HG03066 (cell line): ENCODE measurements around the gene SLC28A1.
"Not testable (repeated sequence)": the region's sequence is repeated elsewhere in the genome, so short reads cannot be mapped to it uniquely, and the experiment has no call there.

Experiments
- ATAC-seq: cut with Tn5 transposase; IDR thresholded peaks from one replicate; pipeline ENCODE4 v1.9.1; 2021; ENCODE audit warnings: low read depth; ENCODE audit not compliant: unreplicated experiment

SLC28A1 gene

DNA sequence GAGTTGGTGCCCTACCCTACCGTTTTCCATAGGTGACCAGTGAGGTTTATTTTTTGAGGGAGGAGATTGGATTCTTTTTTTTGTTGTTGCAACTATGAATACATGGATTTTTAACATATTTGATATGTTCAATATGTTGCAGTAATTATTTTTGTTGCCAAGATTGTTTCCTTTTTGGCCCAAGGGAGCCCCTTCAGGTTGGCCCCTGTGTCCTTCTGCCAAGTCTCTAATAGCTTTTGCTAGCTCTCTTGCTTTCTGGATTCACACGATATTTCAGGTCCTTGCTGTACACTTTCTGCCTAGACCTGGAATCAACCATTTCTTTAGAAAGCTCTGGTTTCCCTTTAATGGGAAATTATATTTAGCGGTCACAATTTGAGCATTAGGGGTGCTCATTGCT, 22.7 kb upstream of the SLC28A1 start:
- ATAC-seq: no peak

DNA sequence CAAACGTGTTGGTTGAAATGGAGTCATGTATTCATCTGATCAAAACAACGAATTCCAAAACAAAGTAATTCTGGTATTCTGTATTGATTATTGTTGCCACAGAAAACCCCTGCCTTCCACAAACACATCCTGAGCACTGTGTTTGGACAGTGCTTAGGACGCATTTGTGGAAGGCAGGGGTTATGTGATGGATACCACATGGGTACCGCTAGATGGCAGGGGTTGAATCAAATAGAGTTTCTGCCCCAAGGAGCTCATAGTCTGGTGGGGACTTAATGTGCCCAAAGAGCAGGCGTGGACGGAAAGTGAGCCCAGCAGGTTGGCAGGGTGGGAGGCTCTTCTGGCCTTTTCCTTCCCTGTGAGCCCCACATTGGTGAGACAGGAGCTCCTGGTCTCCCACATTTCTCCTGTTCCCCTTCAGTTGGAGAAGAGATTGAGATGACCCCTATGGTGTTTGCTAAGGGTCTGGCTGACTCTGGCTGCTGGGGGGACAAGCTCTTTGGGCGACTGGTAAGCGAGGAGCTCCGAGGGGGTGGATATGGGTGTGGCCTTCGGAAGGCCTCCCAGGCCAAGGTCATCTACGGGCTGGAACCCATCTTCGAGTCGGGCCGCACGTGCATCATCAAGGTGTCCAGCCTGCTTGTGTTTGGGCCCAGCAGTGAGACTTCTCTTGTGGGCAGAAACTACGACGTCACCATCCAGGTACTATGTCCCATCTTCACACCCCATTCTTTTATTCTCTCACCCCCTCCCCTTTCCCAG, 22.1 kb upstream of the SLC28A1 start:
- no peak for ATAC-seq

DNA sequence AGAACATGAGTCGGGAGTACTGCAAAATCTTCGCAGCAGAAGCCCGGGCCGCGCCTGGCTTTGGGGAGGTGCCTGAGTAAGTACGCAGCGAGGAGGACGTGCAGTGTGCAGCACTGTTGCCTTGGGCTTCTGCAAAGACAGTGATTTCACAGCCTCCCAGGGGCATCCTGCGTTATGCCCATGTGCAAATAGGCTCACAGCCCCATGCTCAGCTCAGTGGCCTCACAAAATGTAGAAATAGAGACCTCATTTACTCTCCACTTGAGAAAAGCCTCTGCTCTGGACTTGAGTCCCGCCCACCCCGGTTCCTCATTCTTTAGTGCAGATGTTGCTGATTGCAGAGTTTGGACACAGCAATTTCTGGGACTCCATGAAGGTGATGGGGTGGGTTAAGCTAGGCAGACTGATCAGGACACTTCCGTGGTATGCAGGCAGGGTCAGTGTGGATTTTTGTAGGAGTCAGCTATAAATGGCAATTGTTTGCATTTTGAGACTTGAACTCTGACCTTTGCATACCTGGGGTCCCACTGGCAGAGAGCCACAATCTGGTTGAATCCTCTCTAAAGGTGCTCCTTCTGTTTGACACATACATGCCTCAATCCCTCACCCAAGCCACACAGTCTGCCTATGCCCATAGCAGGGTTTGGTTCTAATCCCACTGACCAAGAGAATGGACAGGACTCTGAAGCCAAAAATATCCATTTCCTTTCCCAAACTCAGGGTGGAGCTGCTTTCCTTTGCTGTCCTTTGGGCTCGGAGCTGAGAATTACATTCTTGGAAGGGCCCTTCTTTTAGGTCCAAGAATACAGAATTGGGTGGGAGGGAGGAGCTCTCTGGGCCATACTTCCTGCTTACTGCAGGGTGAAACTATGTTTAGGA, 20.7 kb upstream of the SLC28A1 start:
- no peak for ATAC-seq

DNA sequence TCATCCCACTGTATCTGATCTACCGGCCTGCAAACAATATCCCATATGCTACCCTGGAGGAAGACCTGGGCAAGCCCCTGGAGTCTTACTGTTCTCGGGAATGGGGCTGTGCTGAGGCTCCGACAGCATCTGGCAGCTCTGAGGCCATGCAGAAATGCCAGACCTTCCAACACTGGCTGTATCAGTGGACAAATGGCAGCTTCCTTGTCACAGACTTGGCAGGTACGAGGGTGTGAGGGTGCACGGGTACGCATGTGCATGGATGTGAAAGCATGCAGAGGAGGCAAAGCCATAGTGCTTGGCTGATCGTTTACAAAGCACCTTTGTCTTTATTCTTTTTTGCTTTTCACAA, 20.0 kb upstream of the SLC28A1 start:
- ATAC-seq: no peak

DNA sequence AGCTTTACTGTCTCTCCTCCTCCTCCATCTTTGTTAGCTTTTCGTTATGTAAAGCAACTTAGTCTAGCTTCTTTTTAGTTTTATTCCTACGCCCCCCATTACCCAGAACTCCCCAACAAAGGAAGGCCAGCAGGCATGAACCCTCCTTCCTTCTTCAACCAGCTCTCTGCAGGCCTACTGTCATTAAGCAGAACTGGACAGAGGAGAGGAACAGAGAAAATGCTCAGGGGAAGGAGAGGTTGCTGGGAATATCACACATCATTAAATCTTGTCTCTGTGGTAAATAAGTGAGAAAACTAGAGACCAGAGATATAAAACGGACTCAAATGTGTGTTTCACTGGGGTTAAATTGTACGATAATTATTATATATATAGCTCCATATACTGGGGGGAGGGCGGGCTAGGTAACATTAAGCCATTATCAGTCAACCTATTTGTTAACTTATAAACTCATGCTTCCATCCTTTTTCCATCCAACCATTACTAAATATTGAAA, 19.3 kb upstream of the SLC28A1 start:
- ATAC-seq: no peak

DNA sequence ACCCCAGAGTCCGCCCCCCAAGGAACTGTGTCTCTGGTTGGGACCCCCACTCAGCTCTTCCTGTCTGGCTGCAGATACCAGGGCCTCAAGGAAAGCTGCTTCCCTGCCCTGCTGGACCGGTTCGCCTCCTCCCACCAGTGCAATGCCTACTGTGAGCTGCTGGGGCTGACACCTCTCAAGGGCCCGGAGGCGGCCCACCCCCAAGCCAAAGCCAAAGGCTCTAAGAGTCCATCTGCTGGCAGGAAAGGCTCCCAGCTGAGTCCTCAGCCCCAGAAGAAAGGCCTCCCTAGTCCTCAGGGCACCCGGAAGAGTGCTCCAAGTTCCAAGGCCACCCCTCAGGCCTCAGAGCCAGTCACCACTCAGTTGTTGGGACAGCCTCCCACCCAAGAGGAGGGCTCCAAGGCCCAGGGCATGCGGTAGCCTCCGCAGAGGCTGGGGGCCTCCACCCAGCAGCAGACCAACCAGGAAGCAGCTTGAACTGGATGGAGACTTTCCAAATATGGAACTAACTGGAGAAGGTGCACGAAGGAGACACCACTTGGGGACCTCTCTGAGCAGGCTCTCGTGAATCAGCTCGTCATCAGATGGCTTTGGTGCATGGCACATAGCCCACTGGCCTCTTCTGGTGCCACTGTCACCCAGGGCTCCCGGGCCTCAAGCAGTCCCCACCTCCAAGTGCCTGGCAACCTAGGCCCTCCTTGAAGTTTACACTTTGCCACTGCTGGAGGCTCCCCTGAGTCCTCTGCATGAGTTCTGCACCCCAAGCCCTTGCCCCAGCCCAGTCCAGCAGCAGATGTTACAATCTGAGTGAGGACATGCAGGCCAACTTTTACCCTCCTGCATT, 16.2 kb upstream of the SLC28A1 start:
- no peak for ATAC-seq

DNA sequence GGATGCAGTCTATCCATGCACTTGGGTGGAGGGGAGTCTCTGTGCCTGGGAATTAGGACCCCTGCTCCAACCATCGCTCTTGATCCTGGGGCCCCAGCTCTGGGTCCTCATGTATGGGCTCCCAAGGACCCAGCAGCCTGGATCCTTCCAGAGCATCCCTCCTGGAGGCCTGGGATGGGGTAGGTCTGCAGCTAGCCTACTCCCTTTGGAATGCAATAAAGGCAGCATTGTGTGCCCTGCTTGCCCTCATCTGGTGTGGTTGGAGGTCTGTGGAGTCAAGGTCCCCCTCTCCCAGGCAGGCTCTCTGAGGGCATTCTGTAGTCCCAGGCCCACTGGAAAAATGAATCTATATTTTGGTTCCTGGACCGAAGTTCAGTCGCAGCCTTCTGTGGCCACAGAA, 15.0 kb upstream of the SLC28A1 start:
- no peak for ATAC-seq

DNA sequence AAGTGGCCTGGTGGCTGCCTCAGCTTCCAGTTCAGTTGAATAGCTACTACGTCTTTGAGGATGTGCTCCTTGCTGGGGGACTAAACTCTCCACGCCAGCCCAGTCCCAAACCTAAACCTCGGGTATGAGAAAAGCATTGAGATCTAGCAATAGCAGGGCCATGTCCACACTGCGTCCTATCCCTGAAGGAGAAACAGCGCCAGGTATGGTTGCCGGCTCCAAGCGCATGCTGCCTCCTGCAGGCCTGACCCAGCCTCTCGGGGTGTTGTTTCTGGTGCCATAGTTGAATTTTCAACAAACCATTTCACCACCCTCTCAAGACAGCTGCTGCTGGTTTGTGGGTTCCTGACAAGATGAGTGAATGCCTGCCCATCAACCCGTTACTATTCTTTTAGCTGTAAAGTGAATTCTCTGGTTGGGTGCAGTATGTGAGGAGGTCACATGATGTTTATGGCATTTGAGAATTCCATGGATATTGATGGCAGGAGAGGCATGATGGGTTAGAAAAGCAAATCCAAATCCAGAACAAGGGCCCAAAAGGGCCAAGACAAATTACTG, 13.0 kb upstream of the SLC28A1 start:
- ATAC-seq: no peak

DNA sequence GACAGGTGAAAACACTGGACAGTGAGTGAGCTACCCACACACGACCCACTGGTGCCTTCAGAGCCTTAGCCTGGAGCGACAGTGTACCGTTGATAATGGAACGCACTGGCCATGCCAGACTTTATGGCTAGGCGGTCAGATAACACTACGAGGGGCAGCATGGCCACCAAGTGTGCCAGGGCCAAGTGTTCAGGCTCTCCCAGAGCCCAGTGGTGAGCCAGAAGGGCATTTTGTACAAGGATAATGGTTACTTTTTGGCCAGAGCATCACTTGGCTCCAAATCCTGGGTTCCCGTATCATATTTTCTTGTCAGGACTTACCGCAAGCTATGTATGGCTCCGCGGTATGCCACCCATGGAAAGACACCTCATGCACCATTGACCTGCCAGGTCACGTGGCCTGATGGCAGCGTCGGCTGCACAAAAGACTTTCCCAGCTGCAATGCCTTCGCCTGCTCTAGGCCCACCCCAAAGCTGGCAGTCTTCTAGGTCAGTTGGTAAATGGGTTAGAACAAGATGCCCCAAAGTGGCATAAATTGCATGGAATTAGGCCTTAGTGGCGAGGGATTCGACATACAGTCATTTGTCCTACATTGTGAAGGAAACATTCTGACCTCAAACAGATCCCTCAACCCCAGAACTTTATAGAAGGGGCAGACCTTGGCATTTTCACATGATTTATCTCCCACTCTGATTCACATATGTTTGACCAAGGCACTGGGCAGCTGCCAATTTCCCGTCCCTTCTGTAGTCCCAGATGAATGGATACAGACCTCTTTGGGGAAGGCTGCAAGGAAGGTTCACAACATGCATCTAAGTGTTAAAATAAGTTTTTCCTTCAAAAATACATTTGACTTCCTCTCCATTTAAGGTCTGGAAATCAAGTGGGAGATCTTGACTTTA, 12.2 kb upstream of the SLC28A1 start:
- ATAC-seq: no peak

DNA sequence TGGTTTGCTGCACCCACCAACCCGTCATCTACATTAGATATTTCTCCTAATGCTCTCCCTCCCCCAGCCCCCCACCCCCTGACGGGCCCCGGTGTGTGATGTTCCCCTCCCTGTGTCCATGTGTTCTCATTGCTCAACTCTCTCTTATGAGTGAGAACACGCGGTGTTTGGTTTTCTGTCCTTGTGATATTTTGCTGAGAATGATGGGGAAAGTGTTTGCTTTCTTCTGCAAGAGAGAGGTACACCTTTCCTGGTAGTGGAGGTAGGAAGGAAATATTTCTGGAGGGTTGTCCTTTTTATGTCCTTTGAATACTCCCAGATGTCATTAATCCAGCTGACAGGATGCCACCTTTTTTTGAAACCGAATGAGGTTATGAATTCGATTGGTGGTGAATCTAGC, 10.5 kb upstream of the SLC28A1 start:
- no peak for ATAC-seq

DNA sequence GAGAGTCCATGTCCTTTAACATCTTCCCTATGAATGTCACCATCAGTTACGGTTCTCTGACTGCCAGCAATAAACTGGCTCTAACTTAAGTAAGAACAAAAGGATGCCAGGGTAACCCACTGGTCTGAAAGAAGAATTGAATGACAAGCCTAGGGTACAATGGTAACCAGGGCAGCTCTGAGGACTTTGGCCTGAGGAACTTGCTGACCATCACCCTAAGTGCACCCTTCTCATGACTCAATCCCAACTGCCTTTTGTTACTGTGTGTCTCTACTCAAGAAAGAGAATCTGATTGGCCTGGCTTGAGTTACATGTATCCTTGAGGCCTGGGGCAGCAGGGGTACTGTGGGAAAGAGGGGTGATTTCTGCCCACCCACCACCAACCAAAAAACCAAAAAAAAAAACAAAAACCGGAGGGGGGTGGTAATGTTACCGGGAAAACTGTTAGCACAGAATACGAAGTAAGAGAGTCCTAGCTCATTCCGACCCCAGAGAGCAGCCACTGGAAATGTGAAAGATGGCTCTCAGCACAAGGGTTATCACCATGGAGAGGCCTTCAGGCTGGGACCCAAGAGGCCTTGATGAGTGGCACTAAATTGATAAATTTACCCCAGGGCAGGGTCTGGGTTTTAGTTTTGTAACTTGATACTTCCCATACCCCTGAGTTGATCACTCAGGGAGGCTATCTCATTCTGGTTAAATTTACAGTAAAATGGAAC, 9.3 kb upstream of the SLC28A1 start:
- ATAC-seq: no peak

DNA sequence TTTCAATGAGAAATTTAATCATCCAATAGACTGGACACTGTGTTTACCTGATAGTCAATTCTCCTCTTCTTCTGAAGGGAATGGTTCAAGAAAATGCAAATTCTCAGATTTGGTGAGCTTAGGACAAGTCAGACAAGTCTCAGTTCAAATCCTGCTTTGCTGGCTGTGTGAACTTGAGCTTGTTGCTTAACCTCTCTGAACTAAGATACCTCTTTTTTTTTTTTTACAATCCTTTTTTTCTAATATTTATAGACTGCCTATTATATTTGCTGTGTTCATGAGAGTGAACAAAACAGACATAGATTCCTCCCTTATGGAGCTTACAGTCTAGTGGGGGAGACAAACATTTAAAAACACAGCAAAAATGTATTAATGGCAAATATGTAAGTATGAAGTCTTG, 8.2 kb upstream of the SLC28A1 start:
- ATAC-seq: no peak

DNA sequence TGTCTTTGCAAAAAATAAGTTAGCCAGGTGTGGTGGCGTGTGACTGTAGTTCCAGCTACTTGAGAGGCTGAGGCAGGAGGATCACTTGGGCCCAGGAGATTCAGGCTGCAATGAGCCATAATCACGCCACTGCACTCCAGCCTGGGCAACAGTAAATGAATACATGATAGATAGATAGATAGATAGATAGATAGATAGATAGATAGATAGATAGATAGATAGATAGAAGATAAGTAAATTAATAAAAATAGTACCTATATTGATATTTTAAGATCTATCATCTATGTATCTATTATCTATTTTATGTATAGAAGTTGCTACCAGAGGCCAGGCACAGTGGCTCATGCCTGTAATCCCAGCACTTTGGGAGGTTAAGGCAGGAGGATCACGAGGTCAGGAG, 6.8 kb upstream of the SLC28A1 start:
- not testable (repeated sequence) for ATAC-seq

DNA sequence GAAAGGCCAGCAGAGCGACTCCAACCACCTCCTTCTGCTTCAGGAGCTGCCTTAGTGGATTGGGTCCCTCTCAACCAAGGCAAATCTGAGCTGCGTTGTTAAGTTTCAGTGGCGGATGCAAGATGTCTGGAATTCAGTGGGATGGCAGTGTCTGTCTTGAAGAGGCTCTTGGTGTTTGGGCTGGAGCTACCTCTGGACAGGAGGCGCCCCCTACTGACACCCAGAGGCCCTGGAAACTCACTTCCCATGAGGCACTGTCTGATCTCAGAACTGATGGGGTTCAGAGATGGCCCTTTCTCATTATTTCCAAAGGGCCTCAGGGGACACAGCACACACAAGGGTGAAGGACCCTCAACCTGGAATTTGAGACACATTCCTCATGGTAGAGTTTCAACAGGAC, 6.0 kb upstream of the SLC28A1 start:
- no peak for ATAC-seq

DNA sequence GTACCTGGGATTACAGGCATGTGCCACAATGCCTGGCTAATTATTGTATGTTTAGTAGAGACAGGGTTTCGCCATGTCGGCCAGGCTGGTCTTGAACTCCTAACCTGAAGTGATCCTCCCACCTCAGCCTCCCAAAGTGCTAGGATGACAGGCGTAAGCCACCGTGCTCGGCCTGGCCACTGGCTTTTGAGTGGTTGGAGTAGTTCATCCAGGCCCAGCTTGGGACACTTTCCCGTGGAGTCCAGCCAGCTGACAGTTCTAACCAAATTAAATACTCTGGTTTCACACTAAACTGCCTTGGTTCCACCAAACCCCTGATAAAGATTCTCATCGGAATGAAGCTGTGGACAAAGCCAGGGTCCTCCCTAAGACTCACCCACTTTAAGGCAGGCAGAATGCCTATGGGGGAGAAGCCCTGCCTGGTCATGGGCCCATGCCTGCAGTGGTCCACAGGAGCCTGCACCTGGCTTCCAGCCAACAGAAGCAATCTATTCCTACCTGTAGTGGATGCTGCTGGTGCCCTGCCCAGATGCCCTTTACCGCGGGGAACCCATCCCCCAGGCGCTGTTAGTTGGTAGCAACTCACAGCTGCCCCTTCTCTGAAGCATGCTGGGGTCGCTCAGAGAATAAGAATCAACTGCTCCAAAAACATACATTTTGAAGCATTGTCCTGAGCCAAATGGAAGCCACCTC, 5.2 kb upstream of the SLC28A1 start:
- ATAC-seq: no peak

DNA sequence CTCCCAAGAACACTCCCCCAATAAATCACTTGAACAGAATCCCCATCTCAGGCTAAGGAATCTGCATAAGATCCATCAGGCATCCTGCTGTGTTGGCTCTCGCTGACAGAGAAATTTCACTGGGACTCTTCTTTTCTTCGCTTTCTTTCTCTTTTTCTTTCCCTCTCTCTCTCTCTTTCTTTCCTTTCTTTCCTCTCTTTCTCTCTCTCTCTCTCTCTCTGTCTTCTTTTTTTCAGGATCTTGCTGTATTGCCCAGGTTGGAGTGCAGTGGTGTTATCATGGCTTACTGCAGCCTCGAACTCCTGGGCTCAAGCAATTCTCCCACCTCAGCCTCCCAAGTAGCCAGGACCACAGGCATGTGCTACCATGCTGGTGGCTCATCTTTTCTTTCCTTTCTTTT, 4.5 kb upstream of the SLC28A1 start:
- no peak for ATAC-seq

DNA sequence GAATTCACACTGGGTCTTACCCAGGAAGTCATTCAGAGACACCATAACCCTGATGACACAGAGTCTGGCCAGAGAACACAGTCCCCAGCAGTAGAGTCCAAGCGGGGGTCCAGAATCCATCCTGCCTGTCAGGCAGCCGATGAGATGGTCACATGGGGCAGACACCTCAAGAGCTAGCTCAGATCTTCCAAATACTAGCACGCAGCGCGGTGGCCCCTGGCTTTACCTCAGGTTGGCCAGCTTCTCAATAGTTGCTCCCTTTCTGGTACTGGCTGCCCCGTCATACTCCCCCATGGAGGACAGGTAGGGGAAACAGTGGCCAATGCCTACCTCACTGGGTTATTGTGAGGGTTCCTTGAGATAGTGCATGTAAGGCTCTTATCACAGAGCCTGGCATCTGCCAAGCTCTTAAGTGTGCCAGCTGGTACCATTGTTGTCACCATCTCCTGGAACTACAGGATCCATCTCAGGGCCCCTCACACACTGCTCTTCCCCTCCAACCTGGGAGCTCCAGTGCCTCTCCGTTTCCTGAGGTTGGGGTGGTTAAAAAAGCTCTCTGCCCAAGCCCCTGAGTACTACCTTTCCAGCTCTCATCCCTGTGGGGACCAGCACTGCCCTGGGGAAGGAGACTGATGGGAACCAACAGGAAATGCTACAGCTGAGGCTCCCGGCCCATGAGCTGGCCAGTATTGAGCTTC, 3.5 kb upstream of the SLC28A1 start:
- no peak for ATAC-seq

DNA sequence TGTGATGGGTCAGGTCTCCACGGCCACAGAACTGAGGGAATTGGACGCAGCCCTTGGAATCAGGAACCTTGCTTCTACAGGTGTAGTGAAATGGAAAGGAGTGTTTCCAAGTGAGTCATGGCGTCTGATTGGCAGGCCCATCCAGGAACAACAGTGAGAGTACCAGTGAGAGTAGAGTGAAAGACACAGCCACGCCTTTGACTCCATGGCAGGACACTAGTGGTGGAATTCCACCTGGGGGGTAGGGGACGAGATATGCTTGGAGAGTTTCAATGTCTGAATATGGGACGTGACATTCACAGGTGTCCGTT, 3.0 kb upstream of the SLC28A1 start:
- no peak for ATAC-seq
